Neutrophil (primary cell): ENCODE measurements around the gene FHAD1.
"Not testable (repeated sequence)": the region's sequence is repeated elsewhere in the genome, so short reads cannot be mapped to it uniquely, and the experiment has no call there.

Experiments
- H3K27ac ChIP-seq: fragments of 200-600 bp; sonication (generic); 2 replicates; pipeline ENCODE4 v1.5.1; 2016; ENCODE audit warnings: mild to moderate bottlenecking, moderate library complexity
- H3K27me3 ChIP-seq: fragments of 200-600 bp; sonication (generic); 2 replicates; pipeline ENCODE4 v1.6.0; 2016; ENCODE audit warnings: mild to moderate bottlenecking
- H3K36me3 ChIP-seq: fragments of 200-600 bp; sonication (generic); 2 replicates; pipeline ENCODE4 v1.5.1; 2017
- H3K4me1 ChIP-seq, 2 experiments: fragments of 200-600 bp in 1 of 2; sonication (generic) in 1 of 2; 1 replicate in 1 of 2; 2 replicates in 1 of 2; pipeline versions ENCODE4 v1.5.1 to v1.6.1; 2013 to 2016; ENCODE audit warnings: low read depth in 1 of 2, low read length in 1 of 2, mild to moderate bottlenecking in 1 of 2, moderate library complexity in 1 of 2; ENCODE audit not compliant: control insufficient read depth in 1 of 2, insufficient read depth in 1 of 2
- H3K4me3 ChIP-seq, 2 experiments: fragments of 200-600 bp in 1 of 2; sonication (generic) in 1 of 2; 1 replicate in 1 of 2; 2 replicates in 1 of 2; pipeline ENCODE4 v1.5.1; 2013 to 2016; ENCODE audit warnings: low read depth in 1 of 2, low read length in 1 of 2, mild to moderate bottlenecking in 1 of 2, moderate library complexity in 1 of 2
- H3K9me3 ChIP-seq: fragments of 200-600 bp; sonication (generic); 2 replicates; pipeline ENCODE4 v1.5.1; 2016
- TF ChIP-seq, protein P1 (sequence below): fragments of 200-600 bp; sonication (generic); IDR thresholded peaks from 2 replicates; pipeline ENCODE4 v1.5.1; 2016; ENCODE audit warnings: antibody characterized with exemption

The FHAD1 gene

DNA sequence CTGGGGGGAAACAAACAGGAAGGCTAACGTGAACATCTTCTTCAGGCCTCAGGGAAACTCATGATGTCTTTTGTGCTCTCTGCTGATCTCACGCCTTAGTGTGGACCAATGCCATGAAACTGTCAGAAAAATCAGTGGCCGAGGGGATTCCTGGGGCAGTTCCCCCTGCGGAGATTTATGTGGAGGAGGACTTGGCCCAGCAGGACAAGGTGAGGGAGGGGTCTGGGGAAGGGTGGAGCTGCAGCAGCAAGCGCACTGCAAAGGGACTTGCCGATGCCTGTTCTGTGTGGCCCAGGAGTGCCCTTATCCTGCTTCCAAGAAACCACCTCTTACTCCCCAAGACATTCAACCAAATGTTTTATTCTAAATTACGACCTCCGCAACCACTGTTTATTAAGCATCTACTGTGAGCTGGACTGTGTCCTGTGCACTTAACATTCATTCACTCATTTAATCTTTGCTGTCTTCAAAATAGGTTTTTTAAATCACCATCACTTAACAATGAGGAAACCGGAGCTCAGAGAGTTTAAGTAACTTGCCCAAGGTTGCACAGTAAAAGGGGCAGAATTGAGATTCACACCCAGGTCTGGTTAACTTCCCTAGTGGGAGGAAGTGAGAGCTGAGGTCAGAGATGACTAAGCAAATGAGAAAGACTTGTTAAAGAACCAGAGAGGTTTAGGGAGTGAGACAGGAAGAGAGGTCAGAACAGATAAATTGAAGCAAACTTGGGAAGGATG lies 49.7 kb downstream of the FHAD1 start:
- Histone ChIP-seq H3K27me3 (no peaks in the 10 kb centered on the region), H3K4me1 (no peaks in the 10 kb centered on the region)

DNA sequence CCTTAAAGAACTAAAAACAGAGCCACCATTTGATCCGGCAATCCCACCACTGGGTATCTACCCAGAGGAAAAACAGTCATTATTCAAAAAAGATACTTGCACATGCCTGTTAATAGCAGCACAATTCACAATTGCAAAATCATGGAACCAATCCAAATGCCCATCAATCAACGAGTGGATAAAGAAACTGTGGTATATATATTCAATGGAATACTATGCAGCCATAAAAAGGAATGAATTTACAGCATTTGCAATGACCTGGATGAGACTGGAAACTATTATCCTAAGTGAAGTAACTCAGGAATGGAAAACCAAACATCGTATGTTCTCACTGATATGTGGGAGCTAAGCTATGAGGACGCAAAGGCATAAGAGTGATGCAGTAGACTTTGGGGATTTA lies 51.0 kb downstream of the FHAD1 start:
- not testable (repeated sequence) for H3K27ac ChIP-seq, H3K27me3 ChIP-seq, H3K9me3 ChIP-seq, H3K4me1 ChIP-seq, H3K36me3 ChIP-seq, H3K4me3 ChIP-seq

More for the DNA sequence above, 49.7 kb downstream of the FHAD1 start:
- Histone ChIP-seq H3K4me3 (no peak overlapping the region), H3K9me3 (no peaks in the 10 kb centered on the region), H3K36me3 (no peaks in the 10 kb centered on the region), H3K27ac (no peak overlapping the region)
- TF ChIP-seq, protein P1, sequence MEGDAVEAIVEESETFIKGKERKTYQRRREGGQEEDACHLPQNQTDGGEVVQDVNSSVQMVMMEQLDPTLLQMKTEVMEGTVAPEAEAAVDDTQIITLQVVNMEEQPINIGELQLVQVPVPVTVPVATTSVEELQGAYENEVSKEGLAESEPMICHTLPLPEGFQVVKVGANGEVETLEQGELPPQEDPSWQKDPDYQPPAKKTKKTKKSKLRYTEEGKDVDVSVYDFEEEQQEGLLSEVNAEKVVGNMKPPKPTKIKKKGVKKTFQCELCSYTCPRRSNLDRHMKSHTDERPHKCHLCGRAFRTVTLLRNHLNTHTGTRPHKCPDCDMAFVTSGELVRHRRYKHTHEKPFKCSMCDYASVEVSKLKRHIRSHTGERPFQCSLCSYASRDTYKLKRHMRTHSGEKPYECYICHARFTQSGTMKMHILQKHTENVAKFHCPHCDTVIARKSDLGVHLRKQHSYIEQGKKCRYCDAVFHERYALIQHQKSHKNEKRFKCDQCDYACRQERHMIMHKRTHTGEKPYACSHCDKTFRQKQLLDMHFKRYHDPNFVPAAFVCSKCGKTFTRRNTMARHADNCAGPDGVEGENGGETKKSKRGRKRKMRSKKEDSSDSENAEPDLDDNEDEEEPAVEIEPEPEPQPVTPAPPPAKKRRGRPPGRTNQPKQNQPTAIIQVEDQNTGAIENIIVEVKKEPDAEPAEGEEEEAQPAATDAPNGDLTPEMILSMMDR, result no peak

DNA sequence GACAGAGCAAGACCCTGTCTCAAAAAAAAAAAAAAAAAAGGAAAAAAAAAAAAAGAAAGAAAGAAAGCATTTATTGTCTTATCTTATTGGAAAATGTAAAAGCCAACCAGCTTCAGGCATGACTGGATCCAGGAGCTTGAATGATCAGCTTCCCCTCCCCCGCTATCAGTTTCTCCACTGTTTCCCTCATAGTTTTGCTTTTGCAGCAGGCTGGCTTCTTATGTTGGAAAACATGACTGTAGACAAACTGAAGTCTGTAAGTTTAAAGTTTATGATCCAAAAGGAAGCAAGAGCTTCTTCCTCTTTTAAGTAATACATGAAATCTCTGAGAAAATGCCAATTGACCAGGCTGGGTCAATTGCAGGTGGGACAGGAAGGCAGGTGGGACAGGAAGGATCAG lies 52.2 kb downstream of the FHAD1 start:
- Histone ChIP-seq H3K27ac (no peak overlapping the region), H3K4me1 (no peaks in the 10 kb centered on the region), H3K27me3 (no peaks in the 10 kb centered on the region), H3K36me3 (no peaks in the 10 kb centered on the region), H3K4me3 (no peak overlapping the region), H3K9me3 (no peaks in the 10 kb centered on the region)
- TF ChIP-seq, protein P1, result no peak

DNA sequence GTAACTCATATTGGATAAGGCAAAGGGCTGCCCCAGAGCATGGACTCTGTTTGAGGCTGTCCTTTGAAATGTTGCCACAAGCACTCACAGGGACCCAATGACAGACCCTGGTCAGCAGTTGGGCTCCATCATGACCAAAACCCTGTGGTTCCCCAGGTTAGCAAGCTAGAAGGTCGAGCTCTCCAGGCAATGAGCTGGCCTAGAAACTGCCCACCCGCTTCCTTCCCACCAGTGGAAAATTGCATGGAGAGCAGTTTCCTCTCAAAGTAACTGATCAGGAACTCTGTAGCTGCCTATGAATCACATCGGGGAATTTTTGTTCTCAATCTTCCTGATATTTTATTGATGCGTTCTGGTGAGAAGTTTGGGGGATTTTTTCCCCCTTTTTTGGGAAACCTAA lies 52.8 kb downstream of the FHAD1 start:
- H3K9me3 ChIP-seq, result no peaks in the 10 kb centered on the region
- no peak overlapping the region for H3K4me3 ChIP-seq
- TF ChIP-seq, protein P1, result no peak
- no peaks in the 10 kb centered on the region for H3K36me3 ChIP-seq
- H3K4me1 ChIP-seq, result no peaks in the 10 kb centered on the region
- H3K27ac ChIP-seq, result no peak overlapping the region
- H3K27me3 ChIP-seq, result no peaks in the 10 kb centered on the region

DNA sequence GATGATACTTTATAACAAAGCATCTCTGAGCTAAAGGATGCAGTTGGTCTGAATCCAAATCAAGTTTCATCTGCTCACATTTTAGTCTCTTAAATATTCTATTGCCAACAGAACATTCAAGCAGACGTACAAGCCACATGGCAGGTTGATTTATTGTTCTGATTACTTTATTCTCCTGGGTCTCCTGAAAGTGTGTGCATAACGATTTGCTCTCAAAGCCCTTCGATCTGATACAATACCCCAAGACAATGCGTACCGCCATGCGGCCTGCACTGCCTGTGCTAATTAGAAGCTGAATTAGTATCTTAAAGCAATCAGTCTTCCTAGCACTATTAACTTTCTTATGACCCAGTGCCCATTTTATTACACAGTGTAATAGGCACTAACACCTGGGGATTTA lies 56.9 kb downstream of the FHAD1 start:
- H3K27me3 ChIP-seq, result no peaks in the 10 kb centered on the region
- H3K9me3 ChIP-seq, result no peaks in the 10 kb centered on the region
- no peak overlapping the region for H3K4me3 ChIP-seq
- H3K27ac ChIP-seq, result no peak overlapping the region
- no peaks in the 10 kb centered on the region for H3K36me3 ChIP-seq
- H3K4me1 ChIP-seq, result no peaks in the 10 kb centered on the region
- TF ChIP-seq, protein P1, result no peak

DNA sequence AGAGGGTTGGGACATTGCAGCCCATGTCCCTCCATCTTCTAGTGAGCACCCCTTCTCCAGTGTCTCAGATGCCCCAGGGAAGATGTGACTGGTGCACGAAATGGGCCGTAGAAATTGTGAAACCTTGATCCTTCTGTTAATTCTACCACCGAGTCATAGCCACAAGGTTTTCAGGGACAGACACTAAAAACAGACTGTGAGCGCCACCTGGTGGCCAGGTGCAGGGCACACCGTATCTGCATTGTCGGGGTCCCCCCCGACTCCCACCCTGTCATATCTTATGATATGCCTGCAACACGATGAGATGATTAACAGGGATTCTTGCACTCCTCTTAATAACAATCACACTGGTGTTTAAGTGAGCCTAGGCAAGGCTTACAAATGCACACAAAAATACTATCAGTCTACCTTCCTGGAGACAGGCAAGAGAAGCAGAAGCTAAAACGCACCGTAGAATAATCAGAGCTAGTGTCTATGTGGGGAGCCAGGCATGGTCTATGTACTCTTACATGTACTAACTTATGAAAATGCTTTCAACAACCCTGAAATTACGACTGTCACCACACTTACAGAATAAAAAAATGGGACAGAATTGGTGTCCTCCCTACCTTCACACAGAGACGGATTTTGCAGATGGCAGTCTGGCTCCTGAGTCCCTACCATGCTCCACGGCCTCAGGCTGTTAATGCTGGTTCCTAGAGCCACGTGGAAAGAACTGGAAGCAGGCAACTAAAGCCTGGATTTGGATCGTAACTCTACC lies 57.9 kb downstream of the FHAD1 start:
- no peaks in the 10 kb centered on the region for H3K9me3 ChIP-seq
- H3K4me3 ChIP-seq, result no peak overlapping the region
- H3K27me3 ChIP-seq, result no peaks in the 10 kb centered on the region
- TF ChIP-seq, protein P1, result peak; percentile 78
- no peaks in the 10 kb centered on the region for H3K36me3 ChIP-seq
- no peak overlapping the region for H3K27ac ChIP-seq
- no peaks in the 10 kb centered on the region for H3K4me1 ChIP-seq
